Nucleus accumbens (tissue), 56 donors: ENCODE results near the gene ANKRD33B.
"Not testable (repeated sequence)": the region's sequence is repeated elsewhere in the genome, so short reads cannot be mapped to it uniquely, and the experiment has no call there.

ENCODE experiments used
- DNase-seq, 56 donors: peaks; one replicate each; lab custom pipeline; 2025; lab: John Stamatoyannopoulos, UW

The ANKRD33B gene

DNA sequence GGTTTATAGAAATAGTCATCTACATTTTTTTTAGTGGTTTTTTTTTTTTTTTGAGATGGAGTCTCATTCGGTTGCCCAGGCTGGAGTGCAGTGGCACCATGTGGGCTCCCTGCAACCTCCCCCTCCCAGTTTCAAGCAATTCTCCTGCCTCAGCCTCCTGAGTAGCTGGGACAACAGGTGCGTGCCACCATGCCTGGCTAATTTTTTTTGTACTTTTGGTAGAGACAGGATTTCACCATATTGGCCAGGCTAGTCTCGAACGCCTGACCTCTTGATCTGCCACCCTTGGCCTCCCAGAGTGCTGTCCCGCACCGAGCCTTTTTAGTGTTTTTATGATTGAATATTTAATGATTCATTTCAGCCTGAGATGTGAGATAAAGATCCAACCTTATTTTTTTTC, 27.3 kb downstream of the ANKRD33B start:
- DNase-seq = no peak

DNA sequence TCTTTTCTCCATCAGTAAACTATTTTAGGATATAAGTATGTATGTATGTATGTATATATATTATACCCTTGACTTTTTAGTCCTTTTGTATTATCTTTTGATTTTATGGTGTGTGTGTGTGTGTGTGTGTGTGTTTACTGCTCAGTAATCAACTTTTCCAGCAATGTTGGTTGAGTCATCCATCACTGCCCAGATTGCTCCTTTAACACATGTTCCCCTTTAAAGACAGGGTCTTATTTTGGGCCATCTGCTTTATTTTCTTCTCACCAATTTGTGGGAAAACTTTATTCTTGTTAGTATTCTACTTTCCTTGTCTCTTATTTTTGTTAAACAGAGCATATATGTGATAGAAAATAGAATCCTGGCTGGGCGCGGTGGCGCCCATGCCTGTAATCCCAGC, 28.1 kb downstream of the ANKRD33B start:
- DNase-seq = no peak

GRCh38 chr5:10592601-10593000, 28.7 kb downstream of the ANKRD33B start:
- no peak for DNase-seq

DNA sequence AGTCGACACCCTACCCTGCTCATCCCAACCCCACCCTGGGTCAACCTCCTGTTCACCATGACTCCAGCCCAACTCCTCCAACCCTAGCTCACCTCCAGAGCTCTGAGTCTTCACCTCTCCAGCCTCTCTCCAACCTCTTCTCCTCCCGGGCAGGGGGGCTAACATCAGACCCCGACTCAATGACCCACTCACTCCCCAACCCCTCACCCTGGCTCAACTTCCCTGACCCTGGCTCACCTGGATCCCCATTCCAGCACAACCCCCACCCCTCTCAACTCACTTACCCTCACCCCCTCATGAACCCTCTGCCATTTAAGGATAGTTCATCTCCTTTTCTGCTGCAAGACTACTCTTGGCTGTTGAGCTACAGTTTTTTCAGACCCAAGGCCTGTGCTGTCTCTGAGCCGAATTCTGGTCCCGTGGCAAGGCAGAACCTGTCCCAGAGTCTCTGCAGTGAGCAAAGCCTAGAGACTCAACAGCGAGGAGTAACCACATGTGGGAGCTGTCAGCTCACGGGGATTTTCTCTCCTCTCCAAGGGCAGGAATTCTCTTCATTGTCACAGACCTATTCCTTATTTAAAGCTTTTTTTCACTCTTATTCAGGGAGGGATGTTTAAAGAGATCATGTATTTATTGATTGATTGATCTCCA, 29.8 kb downstream of the ANKRD33B start:
- DNase-seq = no peak

- peak in 5 of 56 donors; percentile 14 to 51 (median 19) for DNase-seq
Observed at GRCh38 chr5:10594591-10595210, 30.8 kb downstream of the ANKRD33B start.

DNA sequence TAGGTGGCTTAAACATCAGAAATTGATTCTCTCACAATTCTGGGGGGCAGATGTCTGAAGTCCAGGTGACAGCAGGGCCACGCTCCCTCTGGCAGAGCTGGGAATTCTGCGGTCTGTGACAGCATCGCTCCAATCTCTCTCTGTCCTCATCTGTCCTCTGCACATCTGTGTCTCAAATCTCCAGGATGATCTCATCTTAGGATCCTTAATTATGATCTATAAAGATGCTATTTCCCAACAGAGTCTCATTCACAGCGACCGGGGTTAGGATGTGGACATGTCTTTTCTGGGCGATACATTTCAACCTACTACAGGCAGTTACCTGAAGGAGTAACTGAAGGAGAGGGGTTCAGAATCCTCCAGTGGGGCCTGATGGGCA, 31.4 kb downstream of the ANKRD33B start:
- DNase-seq = no peak

DNA sequence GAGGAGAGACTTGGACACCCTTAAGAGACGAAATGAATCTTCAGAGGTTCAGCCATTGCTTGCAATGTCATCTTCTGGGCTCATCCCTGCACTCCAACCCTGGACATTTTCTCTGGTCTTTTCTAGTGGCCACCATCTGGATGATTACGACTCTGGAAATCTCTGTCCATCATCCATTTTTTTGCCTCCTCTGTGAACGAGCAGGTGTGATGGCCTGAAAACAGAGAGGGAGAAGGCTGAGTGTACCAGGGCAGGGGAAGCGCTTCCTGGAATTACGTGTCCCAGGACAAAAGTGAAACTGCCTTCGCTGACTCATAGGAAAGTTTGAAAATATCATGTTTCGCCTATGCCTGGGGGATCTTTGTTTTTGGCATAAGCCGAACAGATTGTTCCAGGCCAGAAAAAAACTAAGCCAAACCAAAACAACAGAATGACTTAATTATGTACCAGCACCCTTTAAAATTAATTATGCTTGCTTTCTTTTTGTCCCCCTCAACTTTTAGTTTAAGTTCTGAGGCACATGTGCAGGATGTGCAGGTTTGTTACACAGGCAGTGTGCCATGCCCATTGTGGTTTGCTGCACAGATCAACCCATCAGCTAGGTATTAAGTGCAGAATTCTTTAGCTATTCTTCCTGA, 31.9 kb downstream of the ANKRD33B start:
- no peak for DNase-seq

DNA sequence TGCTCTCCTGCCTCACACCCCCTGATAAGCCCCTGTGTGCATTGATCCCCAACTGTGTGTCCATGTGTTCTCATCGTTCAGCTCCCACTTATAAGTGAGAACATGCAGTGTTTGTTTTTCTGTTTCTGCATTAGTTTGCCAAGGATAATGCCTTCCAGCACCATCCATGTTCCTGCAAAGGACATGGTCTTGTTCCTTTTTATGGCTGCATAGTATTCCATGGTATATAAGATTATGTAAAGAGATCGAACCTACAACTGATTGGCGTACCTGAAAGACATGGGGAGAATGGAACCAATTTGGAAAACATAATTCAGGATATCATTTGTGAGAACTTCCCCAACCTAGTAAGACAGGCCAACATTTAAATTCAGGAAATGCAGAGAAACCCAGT, 32.4 kb downstream of the ANKRD33B start:
- no peak for DNase-seq

DNA sequence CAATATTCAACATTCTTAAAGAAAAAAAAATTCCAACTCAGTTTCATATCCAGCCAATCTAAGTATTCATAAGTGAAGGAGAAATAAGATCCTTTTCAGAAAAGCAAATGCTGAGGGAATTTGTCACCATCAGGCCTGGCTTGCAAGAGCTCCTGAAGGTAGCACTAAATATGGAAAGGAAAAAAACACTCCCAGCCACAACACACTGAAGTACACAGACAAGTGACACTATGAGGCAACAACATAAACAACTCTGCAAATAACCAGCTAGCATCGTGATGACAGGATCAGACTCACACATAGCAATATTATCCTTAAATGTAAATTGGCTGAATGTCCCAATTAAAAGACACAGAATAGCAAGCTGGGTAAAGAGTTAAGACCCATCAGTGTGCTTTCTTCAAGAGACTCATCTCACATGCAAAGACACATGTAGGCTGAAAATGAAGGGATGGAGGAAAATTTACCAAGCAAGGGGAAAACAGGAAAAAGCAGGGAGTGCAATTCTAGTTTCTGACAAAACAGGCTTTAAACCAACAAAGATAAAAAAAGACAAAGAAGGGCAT, 33.1 kb downstream of the ANKRD33B start:
- no peak for DNase-seq

DNA sequence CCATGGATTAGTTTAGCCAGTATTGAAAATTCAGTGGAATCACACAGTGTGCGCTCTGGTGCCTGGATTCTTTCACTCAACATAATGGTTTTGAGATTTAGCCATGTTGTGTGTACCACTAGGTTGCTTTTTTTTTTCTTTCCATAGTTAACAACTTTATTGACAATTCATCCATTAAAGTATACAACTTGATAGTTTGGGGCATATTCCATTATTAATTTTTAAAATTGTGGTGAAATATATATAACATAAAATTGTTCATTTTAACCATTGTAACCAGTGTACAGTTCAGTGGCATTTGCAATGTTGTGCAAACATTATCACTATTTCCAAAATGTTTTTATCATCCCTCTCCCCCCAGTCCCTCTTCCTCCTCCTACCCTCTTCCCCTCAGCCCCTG, 35.2 kb downstream of the ANKRD33B start:
- DNase-seq = no peak

GRCh38 chr5:10599862-10600284, 36.0 kb downstream of the ANKRD33B start:
- DNase-seq = no peak

- peak in 5 of 56 donors; percentile 24 to 44 (median 41) for DNase-seq
Observed at GRCh38 chr5:10600626-10601245, 36.9 kb downstream of the ANKRD33B start.

DNA sequence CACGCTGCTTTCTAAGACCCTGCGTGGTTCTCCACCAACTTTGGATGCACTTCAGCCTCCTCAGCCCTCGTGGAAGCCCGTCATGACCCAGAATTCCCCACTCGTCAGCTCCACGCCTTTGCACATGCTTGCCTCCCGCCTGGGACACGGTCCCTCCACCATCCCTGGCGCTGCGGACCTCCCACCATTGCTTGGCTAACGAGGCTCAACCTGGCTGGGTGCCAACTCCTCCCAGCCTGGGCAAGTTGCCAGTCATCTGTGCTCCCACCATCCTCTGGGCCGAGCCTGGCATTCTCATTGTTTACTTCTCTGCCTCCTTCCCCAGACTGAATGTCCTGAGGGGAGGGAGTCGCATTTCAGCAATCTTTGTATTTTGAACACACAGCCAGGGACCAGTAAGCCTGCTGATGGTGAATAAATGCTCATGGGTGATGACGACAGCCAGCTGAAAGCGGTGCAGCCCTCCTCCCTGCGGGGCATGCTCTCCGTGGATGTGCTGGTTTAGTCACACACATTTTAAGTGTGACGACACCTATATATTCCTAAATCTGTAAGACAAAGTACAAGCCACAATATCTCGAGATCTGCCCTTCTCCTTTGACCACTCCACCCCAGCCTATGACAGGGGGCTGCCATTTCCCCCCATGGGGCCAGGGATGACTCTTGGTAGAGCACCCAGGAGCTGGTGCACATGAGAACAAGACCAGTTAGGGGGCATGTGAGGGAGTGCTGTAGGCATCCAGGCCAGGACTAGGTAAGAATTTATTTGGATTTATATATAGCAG, 37.6 kb downstream of the ANKRD33B start:
- DNase-seq = peak in 55 of 56 donors; percentile 29 to 93 (median 82)

DNA sequence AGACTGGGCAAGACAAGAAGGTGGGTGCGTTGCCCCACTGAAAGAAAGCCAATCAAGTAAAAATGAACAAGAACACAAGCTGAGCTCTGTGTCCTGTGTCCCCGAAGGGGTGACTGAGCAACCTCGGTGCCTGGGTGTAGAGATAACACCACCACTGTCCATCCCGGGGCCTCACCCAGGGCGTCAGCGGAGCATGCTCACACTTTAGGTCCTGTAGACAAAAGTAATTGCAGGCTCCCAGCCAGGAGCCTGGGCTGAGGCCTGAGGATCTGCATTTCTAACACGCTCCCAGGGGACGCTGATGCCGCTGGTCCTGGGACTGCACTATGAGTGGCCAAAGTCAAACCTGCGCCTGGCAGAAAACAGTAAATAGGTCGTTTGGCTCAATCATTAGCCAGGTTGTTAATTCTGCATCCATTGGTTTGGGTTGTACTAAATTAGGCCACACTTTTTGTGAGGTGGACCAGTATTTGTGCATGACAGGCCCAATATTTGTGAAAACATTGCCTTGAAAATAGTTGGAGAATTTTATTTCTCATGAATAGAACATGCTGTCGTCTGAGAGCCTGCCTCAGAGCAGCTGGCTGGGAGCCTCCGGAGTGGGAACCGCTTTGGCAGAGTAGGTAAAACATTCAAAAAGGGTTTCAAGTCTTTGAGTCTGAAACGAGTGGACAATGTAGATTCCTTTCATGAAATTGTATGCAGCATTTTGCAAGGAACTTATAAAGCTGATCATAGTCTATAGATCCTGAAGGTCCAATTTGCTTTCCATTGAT, 38.3 kb downstream of the ANKRD33B start:
- DNase-seq = peak in 29 of 56 donors; percentile 14 to 70 (median 42)

- DNase-seq = no peak
Observed at GRCh38 chr5:10604975-10605374, 41.1 kb downstream of the ANKRD33B start.

- not testable (repeated sequence) for DNase-seq
Observed at GRCh38 chr5:10606632-10607022, 42.8 kb downstream of the ANKRD33B start.

GRCh38 chr5:10607023-10607665, 43.3 kb downstream of the ANKRD33B start:
- DNase-seq = no peak

GRCh38 chr5:10607666-10608073, 43.8 kb downstream of the ANKRD33B start:
- DNase-seq = no peak

DNA sequence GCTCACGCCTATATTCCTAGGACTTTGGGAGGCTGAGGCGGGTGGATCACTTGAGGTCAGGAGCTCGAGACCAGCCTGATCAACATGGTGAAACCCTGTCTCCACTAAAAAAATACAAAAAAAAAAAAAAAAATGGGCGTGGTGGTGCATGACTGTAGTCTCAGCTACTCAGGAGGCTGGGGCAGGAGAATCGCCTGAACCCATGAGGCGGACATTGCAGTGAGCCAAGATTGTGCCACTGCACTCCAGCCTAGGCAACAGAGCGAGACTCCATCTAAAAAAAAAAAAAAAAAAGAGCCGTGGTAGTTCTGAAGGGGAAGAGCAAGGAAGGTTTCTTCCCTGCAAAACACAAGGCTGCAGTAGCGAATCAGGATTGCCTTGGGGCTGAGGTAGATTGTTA, 44.2 kb downstream of the ANKRD33B start:
- not testable (repeated sequence) for DNase-seq
